H1 (cell line): Measurements from ENCODE around the gene SLC6A6. TPM values are rescaled to one million over a fixed set of nuclear protein-coding genes. Genes with fewer than 3 reads are reported as not detected.
A peak's percentile ranks its signal among the peaks of the same experiment; 100 is the strongest.

Source experiments
- CTCF ChIA-PET: fragments of 300-600 bp; sonication (Branson Sonifier 250); formaldehyde crosslinking; loops from one replicate; lab custom pipeline; 2021; ENCODE audit not compliant: partially characterized antibody; lab: Charles Lee
- POLR2A ChIA-PET: fragments of 300-600 bp; sonication (Branson Sonifier 250); formaldehyde crosslinking; loops from one replicate; lab custom pipeline; 2021; ENCODE audit warnings: inconsistent platforms; ENCODE audit not compliant: partially characterized antibody; lab: Charles Lee
- DNase-seq, 2 experiments: peaks; one replicate each; pipeline versions ENCODE4 v3.0.0 to v3.0.0-alpha.2; 2010 to 2022; ENCODE audit warnings: low spot score in 2 of 2, low read depth in 1 of 2, mixed read lengths in 1 of 2
- FAIRE-seq: peaks from 2 replicates; lab custom pipeline; 2011; peaks lifted over from hg19 to GRCh38; lab: Jason Lieb, UNC
- H2AFZ ChIP-seq: 2 replicates; pipeline ENCODE4 v1.8.1; 2012; ENCODE audit warnings: low read length, inconsistent platforms
- H2AK5ac ChIP-seq: 2 replicates; pipeline ENCODE4 v1.6.1; 2013; ENCODE audit warnings: low read depth, low read length
- H2BK120ac ChIP-seq: replicated peaks from 2 replicates; pipeline ENCODE3; 2013; ENCODE audit warnings: low read depth, low read length, inconsistent platforms
- H2BK12ac ChIP-seq: 2 replicates; pipeline ENCODE4 v1.6.1; 2013; ENCODE audit warnings: low read depth, low read length
- H2BK15ac ChIP-seq: 2 replicates; pipeline ENCODE4 v1.6.1; 2013; ENCODE audit warnings: low read length
- H2BK20ac ChIP-seq: 2 replicates; pipeline ENCODE4 v1.6.1; 2013; ENCODE audit warnings: low read length
- H2BK5ac ChIP-seq: 2 replicates; pipeline ENCODE4 v1.6.1; 2013; ENCODE audit warnings: low read depth, low read length
- H3K14ac ChIP-seq: 2 replicates; pipeline ENCODE4 v1.6.1; 2013; ENCODE audit warnings: inconsistent platforms; ENCODE audit not compliant: insufficient read length
- H3K18ac ChIP-seq: 2 replicates; pipeline ENCODE4 v1.6.1; 2013; ENCODE audit warnings: low read length; ENCODE audit errors: extremely low read depth
- H3K23ac ChIP-seq: 2 replicates; pipeline ENCODE4 v1.6.1; 2013; ENCODE audit warnings: inconsistent platforms; ENCODE audit not compliant: insufficient read length
- H3K23me2 ChIP-seq: 2 replicates; pipeline ENCODE4 v1.6.1; 2013; ENCODE audit warnings: low read depth, low read length
- H3K27ac ChIP-seq: 2 replicates; pipeline ENCODE4 v1.6.1; 2011; ENCODE audit warnings: low read depth, low read length, inconsistent platforms
- H3K27me3 ChIP-seq, 4 experiments: replicated peaks in 1 of 4; 1 replicate in 1 of 4; 2 replicates in 3 of 4; pipeline versions ENCODE4 v1.6.1 to v1.8.1; 2011 to 2013; ENCODE audit warnings: low read length in 3 of 4, mild to moderate bottlenecking in 3 of 4, inconsistent platforms in 2 of 4, mixed read lengths in 2 of 4, moderate library complexity in 1 of 4; ENCODE audit not compliant: control insufficient read depth in 3 of 4, insufficient read depth in 3 of 4; ENCODE audit errors: extremely low read depth in 1 of 4
- H3K36me3 ChIP-seq, 4 experiments: 2 replicates each; pipeline versions ENCODE4 v1.6.1 to v1.8.1; 2011 to 2013; ENCODE audit warnings: mild to moderate bottlenecking in 4 of 4, low read length in 3 of 4, moderate library complexity in 2 of 4, control low read depth in 1 of 4, inconsistent platforms in 1 of 4; ENCODE audit not compliant: insufficient read depth in 4 of 4, control insufficient read depth in 2 of 4
- H3K4ac ChIP-seq: replicated peaks from 2 replicates; pipeline ENCODE3; 2013; ENCODE audit warnings: low read length, low read depth, mixed read lengths, inconsistent platforms; ENCODE audit not compliant: insufficient read length
- H3K4me1 ChIP-seq, 4 experiments: replicated peaks in 1 of 4; 1 replicate in 1 of 4; 2 replicates in 3 of 4; pipeline versions ENCODE4 v1.6.1 to v1.8.1; 2011 to 2013; ENCODE audit warnings: low read length in 3 of 4, inconsistent platforms in 2 of 4, mixed read lengths in 1 of 4; ENCODE audit not compliant: insufficient read depth in 4 of 4, control insufficient read depth in 3 of 4
- H3K4me2 ChIP-seq, 2 experiments: 2 replicates each; pipeline versions ENCODE4 v1.6.1 to v1.8.1; 2011 to 2013; ENCODE audit warnings: low read depth in 2 of 2, low read length in 2 of 2, control low read depth in 1 of 2, inconsistent platforms in 1 of 2, mild to moderate bottlenecking in 1 of 2; ENCODE audit not compliant: insufficient read depth in 1 of 2
- H3K4me3 ChIP-seq, 4 experiments: fragments of 200-600, 300-600 bp in 1 of 4; sonication (generic), shearing (Covaris generic), sonication (Bioruptor Twin) in 1 of 4; 2 replicates each; pipeline versions ENCODE4 v1.5.1 to v1.8.1; 2011 to 2016; ENCODE audit warnings: low read length in 4 of 4, low read depth in 3 of 4, control low read depth in 2 of 4, inconsistent platforms in 2 of 4, mild to moderate bottlenecking in 2 of 4, mixed read lengths in 1 of 4, moderate library complexity in 1 of 4; ENCODE audit not compliant: insufficient read depth in 2 of 4; ENCODE audit errors: extremely low read depth in 1 of 4
- H3K56ac ChIP-seq: replicated peaks from 2 replicates; pipeline ENCODE3; 2013; ENCODE audit warnings: low read depth, mild to moderate bottlenecking, mixed read lengths, low read length, inconsistent platforms; ENCODE audit not compliant: insufficient read length
- H3K79me1 ChIP-seq: 2 replicates; pipeline ENCODE4 v1.6.1; 2013; ENCODE audit warnings: low read depth, low read length, control low read depth
- H3K79me2 ChIP-seq, 2 experiments: 2 replicates each; pipeline versions ENCODE4 v1.6.1 to v1.8.1; 2012 to 2013; ENCODE audit warnings: low read length in 2 of 2, mild to moderate bottlenecking in 2 of 2, inconsistent platforms in 1 of 2; ENCODE audit not compliant: insufficient read depth in 2 of 2, control insufficient read depth in 1 of 2
- H3K9ac ChIP-seq, 4 experiments: replicated peaks in 1 of 4; 1 replicate in 1 of 4; 2 replicates in 3 of 4; pipeline versions ENCODE4 v1.6.1 to v1.8.1; 2011 to 2013; ENCODE audit warnings: low read depth in 3 of 4, low read length in 3 of 4, control low read depth in 2 of 4, mild to moderate bottlenecking in 2 of 4, moderate library complexity in 2 of 4, inconsistent platforms in 1 of 4; ENCODE audit errors: extremely low read depth in 1 of 4
- H3K9me3 ChIP-seq, 2 experiments: 2 replicates each; pipeline versions ENCODE4 v1.6.1 to v1.8.1; 2012 to 2013; ENCODE audit warnings: mild to moderate bottlenecking in 2 of 2, moderate library complexity in 2 of 2, control low read depth in 1 of 2, inconsistent platforms in 1 of 2, low read depth in 1 of 2, low read length in 1 of 2, mixed read lengths in 1 of 2; ENCODE audit not compliant: insufficient read depth in 2 of 2
- H4K20me1 ChIP-seq, 2 experiments: replicated peaks in 1 of 2; 2 replicates each; pipeline versions ENCODE3 to v1.8.1; 2011 to 2013; ENCODE audit warnings: inconsistent platforms in 2 of 2, low read length in 2 of 2, mild to moderate bottlenecking in 1 of 2; ENCODE audit not compliant: insufficient read depth in 2 of 2, control insufficient read depth in 1 of 2
- H4K5ac ChIP-seq: 2 replicates; pipeline ENCODE4 v1.6.1; 2013; ENCODE audit warnings: low read length, low read depth, mixed read lengths, inconsistent platforms; ENCODE audit not compliant: insufficient read length
- H4K8ac ChIP-seq: 2 replicates; pipeline ENCODE4 v1.8.0; 2013; ENCODE audit warnings: mild to moderate bottlenecking, moderate library complexity, low read length, inconsistent platforms; ENCODE audit not compliant: insufficient read depth; ENCODE audit errors: extremely low read depth
- H4K91ac ChIP-seq: replicated peaks from 2 replicates; pipeline ENCODE3; 2013; ENCODE audit warnings: low read length, mixed read lengths, inconsistent platforms; ENCODE audit not compliant: insufficient read length
- WGBS, 2 experiments: shearing (Covaris generic) in 1 of 2; methylation state at CpG; one replicate each; pipeline versions ENCODE4 v1.1.6 to v1.1.7; 2013 to 2015; ENCODE audit warnings: low lambda C conversion rate in 2 of 2, mixed read lengths in 2 of 2, inconsistent platforms in 1 of 2, low coverage in 1 of 2, missing lambda C conversion rate in 1 of 2; ENCODE audit not compliant: insufficient replicate concordance in 2 of 2, insufficient coverage in 1 of 2, insufficient read length in 1 of 2; ENCODE audit errors: extremely low coverage in 1 of 2, missing lambda C conversion rate in 1 of 2; 5-methylcytosine and 5-hydroxymethylcytosine counted together
- polyA plus RNA-seq, 7 experiments: library from polyadenylated mRNA; depleted of rRNA in 3 of 7; stranded (reverse) in 5 of 7; unstranded in 2 of 7; fragments of >200 nt in 5 of 7; fragments of 200-250 nt in 2 of 7; gene quantifications; 1 replicate in 5 of 7; 2 replicates in 1 of 7; 4 replicates in 1 of 7; pipeline versions ENCODE4 v1.2.1 to v1.2.3, GENCODE V29; 2011 to 2013; ENCODE audit warnings: missing spikeins in 2 of 7, mixed read lengths in 2 of 7
- total RNA-seq: library from RNA; stranded (reverse); fragmentation: NEBNext Ultra II Directional; extraction: Animal tissue kit (Norgen Biotek cat#: 25700); gene quantifications from 2 replicates; pipeline ENCODE4 v1.2.1, GENCODE V29; 2021

Gene SLC6A6
- total and polyA plus RNA-seq, 2 of the 8 experiments (the other 6 are each of a cell fraction or from before 2014, with no cell fraction given), result 66.2 to 144 TPM

DNA sequence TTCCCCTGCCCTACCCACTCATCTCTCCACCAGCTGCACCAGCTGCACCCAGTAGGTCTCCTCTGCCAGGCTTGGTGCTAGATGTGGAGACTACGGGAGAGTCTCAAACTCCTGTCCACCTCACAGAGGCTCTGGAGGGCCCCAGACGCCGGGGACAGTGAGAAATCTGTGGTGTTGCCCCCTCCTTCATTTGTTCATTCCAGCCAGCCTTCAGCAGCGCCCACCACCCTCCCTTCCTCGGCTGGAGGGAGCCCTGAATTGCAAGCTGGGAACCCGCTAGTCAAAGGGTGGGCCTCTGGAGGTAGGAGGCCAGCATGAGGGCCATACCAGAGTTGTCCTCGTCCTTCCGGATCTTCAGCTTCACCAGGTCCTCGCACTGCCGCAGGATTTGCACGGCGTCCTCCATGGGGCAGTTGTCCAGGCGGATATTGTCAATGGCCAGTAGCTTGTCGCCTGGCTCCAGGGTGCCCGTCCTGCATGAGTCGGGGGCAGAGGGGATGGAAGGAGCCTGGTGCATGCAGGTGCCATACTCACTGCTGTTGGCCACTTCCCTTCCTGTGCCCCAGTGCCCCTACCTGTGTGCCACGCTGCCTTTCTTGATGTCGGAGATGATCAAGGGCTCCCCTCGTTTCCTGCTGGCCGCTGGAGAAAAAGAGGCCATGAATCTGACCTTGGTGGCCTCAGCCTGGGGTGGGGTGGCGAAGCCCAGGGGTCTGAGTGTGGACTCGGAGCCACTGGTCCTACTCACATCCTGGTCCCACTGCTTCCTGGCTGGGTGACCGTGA lies 108.6 kb downstream of the SLC6A6 start:
- Histone ChIP-seq H3K23ac (no peak overlapping the region), H3K4ac (no peak overlapping the region), H3K27me3 (no peaks in the 10 kb centered on the region), H4K5ac (no peak overlapping the region), H3K4me1 (peaks cover 0 to 8% (median 5%) of the 10 kb centered on the region in 4 experiments; a peak in 4 of 7 replicates), H3K23me2 (no peaks in the 10 kb centered on the region), H3K4me3 (no peak overlapping the region), H4K8ac (peak overlapping the region; percentile 11; the same call in 1 of the 2 replicates), H3K9me3 (no peaks in the 10 kb centered on the region), H3K4me2 (no peak overlapping the region), H3K56ac (no peak overlapping the region), H3K36me3 (no peaks in the 10 kb centered on the region), H3K18ac (no peak overlapping the region), H2BK20ac (no peak overlapping the region), H2AFZ (no peak overlapping the region), H2BK15ac (no peak overlapping the region), H2BK120ac (no peak overlapping the region), H3K27ac (no peak overlapping the region), H4K91ac (no peak overlapping the region), H3K79me2 (no peaks in the 10 kb centered on the region), H3K14ac (no peak overlapping the region), H2BK12ac (peak overlapping the region; percentile 17; the same call in 1 of the 2 replicates), H3K79me1 (no peaks in the 10 kb centered on the region), H4K20me1 (no peaks in the 10 kb centered on the region), H2BK5ac (no peak overlapping the region), H2AK5ac (no peak overlapping the region), H3K9ac (no peak overlapping the region)
- 94% methylated on average over 21 of the region's 23 CpGs; no CpG with 5 or more reads in 1 of the 2 experiments for WGBS, 2 experiments
- ChIA-PET POLR2A (interaction anchor here (0.9 kb wide), 1 partner anchor 16 kb away, joined by 3 read pairs; no protein-coding TSS in a partner anchor), CTCF (interaction anchor here (0.8 to 11.6 kb wide), 19 partner anchors 9 to 247 kb away, joined by 3 to 280 read pairs (median 3); no protein-coding TSS in a partner anchor)
- FAIRE-seq, result no peak
- DNase-seq, result no peak
